ENCODE measurements around the gene FBXL17.

FBXL17 gene

DNA sequence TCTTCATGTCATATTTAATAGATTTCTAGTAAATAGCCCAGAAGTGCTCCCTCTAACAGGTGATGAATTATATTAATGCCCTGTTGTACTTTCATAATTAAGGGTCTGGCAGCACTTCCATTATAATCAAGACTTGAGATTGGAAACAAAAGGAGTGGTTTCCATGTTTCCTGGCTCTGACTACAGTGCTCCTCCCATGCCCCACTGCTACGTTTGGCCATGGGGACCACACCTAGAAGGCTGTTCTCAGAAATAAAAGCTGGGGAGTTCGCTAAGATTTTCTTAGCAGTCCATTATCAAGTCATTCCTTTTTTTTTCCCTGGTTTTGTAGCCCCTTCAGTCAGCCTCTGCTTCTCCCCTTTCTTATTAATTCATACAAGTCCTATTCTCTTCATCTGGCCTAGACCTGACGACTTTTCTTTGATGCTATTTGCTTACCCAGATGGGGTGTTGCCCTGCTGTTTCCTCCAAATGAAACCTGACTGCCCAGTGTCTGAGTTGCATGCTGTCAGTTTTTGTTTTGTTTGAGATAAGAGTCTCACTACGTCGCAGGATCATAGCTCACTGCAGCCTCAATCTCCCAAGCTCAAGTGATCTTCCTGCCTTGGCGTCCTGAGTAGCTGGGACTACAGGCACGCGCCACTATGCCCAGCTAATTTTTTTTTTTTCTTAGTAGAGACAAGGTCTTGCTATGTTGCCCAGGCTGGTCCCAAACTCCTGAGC is 399.0 kb downstream of the FBXL17 start:
- DNase-seq: no peak

DNA sequence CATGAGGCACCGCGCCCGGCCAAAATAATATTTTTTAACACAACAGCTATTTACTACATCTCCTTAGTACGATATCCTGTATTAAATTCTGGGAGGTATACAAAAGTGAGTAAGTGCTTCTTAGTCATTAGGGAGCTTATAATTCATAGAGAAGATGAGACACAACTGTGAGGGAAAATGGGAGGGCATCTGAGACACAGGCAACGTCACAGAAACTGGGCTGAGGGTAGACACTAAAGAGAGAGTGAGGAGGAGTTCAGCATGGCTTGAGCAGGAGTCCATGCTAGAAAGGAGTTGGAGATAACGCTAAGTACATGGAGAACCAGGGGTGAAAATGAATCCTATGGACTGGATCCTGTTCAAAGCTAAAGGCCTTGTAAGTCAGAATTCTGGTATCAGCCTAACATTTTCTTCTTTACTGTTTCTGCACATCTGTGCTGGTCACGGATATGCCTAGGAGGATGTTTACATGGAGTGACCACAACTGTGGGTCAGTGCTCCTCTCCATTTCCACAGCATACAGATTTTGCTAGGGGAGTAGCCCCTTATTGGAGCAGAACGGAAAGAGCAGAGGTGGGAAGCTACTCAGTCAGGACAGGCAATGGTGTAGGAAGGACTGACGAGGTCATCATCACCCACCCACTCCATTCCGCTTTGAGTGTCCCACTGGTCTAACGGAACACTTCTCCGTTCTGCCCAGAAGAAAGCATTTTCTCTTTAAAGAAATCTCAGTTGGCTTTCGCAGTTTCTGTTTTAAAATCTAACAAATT is 400.8 kb downstream of the FBXL17 start:
- DNase-seq: no peak

DNA sequence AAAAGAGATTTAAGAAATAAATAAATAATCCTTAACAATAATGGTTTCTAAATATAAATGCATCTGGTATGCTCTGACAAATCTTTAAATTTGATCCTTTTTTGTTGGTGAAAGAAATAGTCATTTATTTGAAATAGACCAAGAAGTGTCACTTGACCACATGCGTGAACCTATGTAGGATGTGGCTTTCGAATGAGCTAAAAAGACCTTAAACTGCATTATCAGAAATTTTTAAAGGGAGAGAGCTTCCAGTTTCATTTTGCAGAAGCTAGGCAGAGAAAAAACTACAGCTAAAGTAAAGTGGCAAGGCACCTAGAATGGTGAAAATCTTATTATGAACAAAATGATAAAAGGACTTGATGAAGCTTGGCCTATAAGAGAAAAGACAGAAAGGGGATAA is 402.0 kb downstream of the FBXL17 start:
- no peak for DNase-seq

DNA sequence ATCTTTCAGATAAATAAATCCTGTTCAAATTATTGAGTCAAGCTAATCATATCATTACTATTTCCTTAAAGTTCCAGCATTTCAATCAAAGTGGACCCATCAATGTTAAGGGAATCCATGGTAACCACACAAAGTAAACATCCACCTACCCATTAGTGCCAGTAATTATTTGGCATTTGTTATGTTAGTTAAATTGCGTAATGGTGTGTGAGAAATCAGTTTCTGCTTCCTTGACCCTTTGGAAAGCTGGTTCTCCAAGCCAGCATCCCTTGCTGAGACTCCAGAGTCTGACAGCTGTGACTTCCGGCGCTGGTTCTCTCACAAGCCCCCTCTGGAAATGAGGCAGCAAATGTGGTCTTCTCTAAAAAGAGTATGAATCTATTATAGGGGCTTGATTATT is 402.6 kb downstream of the FBXL17 start:
- no peak for DNase-seq

DNA sequence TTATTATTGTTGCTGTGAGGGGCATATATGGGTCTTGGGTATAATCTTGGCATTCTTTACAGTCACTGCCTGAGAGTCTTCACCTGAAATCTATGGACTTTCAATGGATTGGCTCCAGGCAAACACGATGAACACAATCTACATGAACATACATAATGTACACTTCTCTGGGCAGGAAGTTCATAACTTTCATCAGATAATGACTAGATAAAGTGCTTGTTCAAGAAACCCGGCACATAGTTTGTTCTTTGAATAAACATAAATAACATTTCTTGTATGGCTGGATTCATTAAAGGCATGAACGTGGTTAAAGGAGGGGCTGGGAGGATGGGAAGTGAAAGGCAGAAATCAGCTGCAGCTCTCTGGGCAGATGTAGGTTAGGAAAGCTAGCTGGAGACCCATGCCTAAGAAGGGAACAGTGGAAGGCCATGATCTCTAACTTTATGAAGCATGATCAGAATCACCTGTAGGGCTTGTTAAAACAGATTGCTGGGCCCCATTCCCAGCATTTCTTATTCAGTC is 404.3 kb downstream of the FBXL17 start:
- DNase-seq: no peak

DNA sequence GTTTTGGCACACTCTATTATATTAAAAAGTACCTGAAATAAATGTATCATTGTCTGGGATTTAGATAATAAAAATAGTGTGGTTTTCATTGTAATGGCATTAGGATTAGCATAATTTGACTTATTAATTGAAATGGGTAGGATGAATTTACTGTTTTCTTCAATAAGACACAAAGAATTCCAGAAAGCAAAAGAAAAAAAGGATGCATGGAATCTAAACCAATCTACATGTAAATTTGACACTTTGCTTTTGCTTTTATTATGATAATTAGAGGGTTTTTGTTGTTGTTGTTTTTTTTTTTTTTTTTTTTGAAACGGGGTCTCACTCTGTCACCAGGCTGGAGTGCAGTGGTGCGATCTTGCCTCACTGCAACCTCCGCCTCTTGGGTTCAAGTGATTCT is 406.3 kb downstream of the FBXL17 start:
- DNase-seq: no peak

DNA sequence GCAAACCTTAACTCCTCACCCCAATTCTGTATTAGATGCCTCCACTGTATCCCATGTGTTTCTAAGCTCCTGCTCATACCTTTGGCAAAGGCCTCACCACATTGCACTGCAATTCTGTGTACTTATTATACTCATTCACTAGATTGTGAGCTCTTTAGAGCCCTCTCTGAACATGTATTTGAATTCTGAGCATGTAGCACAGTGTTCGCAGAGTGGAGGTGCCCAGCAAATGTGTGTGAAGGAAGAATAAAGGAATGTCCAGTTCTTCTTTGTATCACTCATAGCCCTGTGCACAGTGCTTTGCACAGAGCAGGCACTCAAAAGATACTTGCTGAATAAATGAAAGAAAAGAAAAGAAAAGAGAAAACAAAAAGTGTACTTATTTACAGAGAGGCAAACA is 410.1 kb downstream of the FBXL17 start:
- no peak for DNase-seq

DNA sequence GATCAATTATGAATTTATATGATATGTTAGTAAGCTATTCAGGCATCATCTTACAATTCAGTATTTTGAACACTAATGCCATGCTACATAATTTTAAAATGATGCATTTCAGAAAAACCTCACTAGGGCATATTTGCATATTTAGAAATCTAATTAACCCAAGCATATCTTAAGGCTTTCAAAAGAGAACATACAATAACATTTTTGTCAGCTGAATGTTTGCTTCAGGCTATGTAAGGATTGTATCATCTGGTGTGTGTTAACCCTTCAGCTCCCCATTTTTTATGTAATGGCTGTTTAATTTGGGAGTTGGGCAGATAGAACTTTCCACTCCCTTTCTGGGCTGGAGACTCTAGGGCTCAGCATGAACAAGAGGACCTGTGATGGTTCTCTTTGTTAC is 412.1 kb downstream of the FBXL17 start:
- no peak for DNase-seq

DNA sequence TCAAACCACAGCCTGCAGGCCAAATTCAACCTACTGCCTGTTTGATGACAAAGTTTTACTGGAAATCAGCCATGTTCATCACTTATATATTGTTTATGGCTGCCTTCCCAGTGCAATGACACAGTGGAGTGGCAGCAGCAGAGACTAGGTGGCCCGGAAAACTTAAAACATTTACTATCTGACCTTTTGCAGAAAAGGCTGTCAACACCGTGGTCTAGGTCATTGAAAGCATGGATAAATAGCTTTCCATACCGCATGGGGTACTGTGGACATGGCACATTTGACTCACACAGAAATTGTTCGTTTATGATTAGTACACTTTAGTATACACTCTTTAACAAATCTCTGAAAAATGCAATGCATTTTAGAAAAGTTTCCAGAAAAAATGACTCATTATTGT is 412.9 kb downstream of the FBXL17 start:
- no peak for DNase-seq

DNA sequence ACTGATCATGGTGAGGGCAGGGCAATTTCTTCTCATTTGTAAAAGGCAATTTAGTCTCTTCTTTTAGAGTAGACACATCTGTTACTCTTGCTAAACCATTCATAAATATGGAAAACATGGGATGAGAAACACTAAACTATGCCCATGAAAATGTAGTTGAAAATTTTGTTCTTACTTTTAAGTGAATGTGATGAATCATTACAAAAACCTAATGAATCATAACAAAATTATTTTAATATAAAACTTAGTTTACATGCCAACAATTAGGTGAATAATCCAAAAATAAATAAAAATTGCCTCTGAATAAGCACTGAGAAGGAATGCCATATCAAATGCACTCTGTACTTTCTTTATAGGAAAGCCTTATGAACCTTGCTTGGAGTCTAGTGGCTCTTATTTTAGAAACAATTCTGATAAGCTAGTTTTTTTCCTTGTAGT is 413.5 kb downstream of the FBXL17 start:
- no peak for DNase-seq

DNA sequence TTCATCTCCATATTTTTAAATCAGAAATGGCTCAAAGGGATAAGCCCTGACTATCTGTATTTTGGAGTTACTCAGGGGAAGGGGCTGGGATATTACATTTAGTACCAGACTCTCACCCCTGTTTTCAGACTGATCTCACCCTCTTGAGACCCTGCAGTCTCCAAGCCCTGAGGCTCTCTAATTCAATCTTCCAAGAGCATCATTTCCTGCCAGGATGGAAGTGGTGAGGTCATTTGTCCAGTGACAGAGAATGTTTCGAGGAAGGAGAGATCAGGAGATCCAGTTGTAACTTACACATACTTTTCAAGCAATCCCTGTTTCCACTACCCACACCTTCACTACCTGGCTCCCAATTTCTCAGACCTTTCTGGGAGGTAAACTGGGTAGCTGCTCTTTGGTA is 415.7 kb downstream of the FBXL17 start:
- no peak for DNase-seq

DNA sequence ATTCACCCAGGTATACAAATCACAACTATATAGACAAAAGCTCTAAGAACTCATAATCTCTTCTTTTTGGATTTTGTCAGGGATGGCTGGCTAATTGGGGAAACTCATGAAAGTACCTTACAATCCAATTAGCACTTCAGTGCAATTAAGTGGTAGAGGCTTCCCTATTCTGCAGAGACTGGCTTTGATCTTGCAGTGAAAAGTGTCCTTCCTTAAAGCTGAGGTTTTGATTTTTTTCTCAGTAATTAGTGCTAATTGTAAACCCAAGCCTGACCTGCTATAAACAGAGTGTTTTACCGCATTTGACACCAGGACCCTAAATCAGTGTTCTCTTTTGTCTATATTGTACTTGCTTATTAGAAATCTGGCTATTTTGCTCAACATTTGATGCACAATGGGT is 417.2 kb downstream of the FBXL17 start:
- DNase-seq: no peak

DNA sequence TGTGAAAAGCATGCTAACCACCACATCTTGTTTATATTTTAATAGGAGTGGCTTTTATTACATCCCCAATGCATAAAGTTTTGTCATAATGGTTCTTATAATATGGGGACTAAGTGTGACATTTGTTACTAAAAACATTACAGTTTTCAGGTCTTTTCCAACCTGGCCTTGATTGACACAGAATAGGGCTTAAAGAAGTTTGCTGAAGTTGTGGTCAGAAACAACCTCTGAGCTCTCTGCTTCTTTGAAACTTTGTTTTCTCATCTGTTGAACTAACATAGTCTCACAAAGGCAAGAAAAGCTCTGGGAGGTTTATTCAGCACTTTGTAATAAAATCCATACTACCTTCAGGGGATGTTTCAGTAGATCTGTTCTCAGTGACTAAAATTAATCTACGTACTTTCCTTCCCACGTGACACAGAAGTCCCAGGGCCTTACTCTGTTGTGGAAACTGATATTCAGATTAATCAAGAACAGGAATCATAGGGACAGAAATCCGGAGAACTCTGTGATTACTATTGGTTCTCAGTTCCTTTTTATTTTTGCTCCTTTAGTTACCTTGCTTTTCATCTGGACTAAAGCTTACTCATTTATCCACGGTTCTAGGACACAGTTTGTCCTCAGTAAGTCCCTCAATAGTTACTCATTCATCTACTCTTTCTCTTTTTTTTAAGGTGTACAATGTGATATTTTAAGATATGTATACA is 422.2 kb downstream of the FBXL17 start:
- no peak for DNase-seq

DNA sequence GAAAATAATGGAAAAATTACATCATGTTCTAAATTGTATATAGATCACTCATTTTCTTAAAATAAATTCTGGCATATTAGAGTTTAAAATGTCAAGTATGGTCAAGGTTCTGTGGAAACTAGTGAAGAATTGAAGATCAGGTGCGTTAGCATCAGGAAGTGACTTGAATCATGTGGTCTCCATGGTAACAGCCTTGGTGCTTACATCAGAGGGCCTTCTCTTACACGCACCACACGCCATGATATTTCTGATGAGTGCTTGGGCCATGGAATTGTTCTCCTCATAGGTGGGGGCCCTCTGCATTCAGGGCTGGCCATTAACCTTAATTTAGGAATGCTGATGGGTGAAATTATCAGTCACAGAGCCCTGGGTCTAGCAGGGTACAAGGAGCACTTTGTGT is 423.0 kb downstream of the FBXL17 start:
- DNase-seq: no peak

DNA sequence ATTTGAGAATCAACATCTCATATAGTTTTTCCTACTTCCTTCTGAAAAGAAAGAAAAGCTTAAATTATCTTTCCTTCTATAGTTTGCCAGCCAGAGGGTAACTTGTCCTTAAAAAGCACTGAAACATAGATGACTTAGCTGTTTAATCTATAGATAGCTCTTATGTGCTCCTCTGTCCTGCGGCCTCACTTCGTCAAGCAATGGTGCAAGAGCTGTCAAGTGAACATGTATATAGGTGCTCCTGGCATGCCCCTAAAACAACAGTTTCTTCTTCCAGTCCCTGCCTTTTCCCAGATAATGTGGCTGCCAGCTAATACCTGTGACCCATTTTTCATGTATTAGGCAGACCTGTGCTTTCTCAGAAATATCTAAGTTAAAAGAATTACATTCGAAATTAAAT is 423.5 kb downstream of the FBXL17 start:
- DNase-seq: no peak

DNA sequence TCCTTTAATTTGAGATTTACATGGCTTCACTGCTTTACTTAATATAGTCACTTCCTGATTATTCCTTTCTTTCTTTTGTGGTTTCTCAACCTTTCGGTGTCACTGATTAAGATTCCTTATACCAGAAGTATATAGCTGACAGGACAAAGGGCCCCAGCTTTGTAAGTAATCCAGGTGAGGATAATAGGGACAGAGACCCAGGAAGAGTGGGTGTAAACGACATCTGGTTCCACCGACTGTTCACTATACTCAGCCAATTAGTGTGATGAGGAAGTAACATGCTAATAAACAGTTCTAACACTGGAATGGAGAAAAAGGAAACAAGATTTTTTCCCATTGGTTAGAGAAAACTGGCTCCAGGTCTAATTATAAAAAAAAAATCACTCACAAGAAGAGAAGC is 424.8 kb downstream of the FBXL17 start:
- DNase-seq: peak; percentile 41

DNA sequence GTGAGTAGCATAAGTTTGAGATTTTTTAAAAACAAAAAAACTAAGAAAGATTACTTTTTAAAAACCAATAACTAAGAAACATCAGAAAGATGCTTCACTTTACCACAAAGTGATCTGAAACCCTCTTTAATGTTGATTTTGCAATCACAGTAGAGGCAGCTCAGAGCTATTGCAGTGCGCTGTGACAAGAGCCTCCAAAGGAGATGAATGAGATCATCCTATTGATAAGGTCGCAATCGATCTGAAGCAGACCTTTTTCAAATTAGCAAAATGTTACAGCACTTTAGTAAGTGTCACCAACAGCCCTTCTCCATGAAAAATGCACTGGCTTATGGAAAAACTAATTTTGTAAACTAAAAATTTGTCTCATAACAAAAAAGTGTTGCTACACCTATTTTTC is 426.6 kb downstream of the FBXL17 start:
- DNase-seq: no peak

DNA sequence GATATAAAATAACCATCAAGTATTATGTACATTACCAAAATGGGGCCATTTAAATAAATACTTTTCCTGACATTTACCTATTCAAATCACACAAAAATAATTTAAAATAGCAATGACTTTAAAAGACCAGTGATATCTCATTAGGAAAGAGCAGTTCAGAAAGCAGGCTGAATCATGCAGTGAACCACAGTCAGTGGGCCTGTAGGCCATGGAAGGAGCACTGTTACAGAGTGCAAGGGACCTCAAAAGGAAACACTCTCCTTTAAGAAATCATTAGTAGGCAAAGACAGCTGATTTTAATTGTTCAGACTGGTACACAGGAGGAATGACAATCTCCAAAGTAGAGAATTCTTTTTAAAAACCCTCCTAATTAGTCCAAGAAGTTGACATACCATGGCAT is 427.6 kb downstream of the FBXL17 start:
- DNase-seq: no peak

DNA sequence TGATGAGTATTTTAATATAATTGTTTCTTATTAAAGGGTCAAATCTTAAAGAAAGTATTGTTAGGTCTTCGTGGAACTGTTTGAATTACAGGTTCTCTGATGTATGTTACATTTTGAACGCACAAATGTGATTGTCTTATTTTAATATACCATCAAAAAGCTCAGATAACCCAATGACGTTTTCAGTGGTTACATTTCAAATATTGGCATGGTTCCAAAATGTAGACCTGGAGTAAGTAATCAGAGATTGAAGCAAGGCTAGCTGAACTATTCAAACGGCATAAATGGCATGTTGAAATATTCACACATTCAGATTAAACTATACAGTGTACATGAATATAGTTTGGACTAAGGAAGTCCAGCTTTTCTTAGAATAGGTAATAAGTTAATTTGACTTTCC is 429.4 kb downstream of the FBXL17 start:
- DNase-seq: no peak

DNA sequence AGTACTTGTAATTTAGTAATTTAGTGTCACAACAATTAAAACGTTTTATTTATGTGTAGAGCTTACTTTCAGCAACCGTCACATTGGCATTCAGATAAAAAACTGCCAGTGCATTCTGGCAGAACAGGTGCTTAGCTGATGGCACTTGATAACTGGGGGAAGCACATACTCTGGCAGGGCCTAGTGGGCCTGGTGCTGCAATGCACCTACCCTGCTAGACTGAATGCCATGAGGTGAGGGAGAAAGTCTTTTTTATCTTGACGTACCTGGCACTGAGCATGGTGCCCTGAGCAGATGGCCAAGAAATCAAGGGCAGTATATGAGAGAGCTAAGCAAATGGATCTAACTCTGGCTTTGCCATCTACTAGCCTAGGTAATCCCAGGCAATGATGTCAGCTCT is 430.6 kb downstream of the FBXL17 start:
- no peak for DNase-seq

DNA sequence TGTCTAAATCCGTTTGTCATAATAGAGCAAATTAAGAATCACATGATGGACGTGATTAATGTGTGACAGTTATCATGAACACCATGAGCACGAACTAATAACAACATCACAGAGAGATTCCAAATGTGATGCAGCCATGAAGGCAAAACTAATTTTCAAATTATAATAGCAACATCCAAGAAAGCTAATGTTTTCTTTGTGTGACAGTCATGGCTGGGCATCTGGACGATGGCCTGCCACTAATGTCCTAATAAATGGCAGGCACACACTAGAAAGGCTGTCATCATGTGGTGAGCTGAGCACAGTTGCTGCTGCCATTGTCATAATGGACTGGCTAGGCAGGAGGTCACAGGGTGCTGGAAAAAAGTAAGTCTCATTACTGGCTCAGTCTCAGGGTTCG is 431.1 kb downstream of the FBXL17 start:
- DNase-seq: no peak

DNA sequence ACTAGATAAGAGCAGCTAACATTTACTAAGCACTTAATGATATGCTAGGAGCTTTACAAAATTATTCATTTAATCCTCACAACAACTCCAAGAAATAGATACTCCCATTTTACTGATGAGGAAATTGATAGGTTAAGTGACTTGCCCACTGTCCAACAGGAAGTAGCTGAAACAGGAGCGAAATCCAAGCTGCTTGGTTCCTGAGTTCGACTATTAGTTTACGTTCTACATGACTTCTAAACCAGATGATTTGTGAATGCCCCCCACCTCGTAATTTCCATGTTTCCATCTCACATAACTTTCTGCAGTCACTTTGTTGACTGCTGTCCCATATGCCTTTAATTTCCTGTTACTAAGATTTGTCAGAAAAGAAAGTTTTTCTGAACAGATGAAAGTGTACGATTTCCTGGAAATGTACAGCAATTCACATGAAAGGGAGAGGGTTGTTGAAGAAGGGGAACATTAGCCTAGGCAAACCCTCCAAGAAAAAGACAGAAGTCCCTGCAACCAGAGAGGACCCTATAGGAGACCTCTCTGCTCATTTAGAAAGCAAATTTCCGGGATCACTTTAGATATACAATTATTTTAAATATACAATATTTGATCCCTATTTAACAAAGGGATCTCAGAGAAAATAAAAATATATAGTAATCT is 432.1 kb downstream of the FBXL17 start:
- no peak for DNase-seq

DNA sequence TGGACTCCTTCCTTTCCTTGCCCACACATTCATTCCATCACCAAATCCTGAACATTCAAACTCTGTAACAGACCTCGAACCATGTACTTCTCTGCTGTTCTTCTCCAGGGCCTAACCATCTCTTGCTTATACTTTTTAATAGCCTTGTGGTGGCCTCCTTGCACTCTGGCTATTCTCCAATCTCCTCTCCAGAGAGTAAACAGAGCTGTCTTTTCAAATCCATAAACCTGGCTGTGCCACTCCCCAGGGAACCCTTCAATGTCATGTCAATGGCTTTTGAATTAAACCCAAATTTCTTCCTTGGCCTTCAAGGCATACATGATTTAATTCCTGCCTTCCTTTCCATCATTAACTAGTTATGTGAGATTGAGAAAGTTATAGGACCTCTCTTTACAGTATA is 433.5 kb downstream of the FBXL17 start:
- DNase-seq: no peak

Data from DMS 273 treated with DMSO at 0.1 percent for 48 hours (cell line).